ENCODE measurements around the gene DNPH1.

DNA sequence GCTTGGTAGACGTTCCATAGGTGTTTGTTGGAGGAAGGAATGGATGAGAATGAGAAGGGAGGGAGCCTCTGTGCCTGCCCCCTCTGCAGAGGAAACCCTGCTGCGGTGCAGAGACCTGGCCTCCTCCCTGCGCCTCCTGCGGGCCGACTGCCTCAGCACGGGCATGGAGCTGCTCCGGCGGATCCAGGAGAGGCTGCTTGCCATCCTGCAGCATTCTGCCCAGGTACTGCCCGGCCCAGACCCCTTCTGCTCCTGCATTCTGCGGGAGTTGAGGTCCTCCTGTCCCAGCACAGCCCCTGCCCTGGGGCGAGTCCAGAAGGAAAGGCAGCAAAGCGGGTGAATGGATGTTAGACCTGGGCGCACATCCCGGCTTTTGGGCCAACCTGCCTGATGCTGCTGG, 6.1 kb downstream of the DNPH1 start:
- TF ChIP-seq, protein P1, sequence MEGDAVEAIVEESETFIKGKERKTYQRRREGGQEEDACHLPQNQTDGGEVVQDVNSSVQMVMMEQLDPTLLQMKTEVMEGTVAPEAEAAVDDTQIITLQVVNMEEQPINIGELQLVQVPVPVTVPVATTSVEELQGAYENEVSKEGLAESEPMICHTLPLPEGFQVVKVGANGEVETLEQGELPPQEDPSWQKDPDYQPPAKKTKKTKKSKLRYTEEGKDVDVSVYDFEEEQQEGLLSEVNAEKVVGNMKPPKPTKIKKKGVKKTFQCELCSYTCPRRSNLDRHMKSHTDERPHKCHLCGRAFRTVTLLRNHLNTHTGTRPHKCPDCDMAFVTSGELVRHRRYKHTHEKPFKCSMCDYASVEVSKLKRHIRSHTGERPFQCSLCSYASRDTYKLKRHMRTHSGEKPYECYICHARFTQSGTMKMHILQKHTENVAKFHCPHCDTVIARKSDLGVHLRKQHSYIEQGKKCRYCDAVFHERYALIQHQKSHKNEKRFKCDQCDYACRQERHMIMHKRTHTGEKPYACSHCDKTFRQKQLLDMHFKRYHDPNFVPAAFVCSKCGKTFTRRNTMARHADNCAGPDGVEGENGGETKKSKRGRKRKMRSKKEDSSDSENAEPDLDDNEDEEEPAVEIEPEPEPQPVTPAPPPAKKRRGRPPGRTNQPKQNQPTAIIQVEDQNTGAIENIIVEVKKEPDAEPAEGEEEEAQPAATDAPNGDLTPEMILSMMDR (IDR thresholded peaks at IDR 0.05; ENCODE audit: control extremely low read depth in 1 of 3, insufficient read depth in 1 of 3, low read depth in 1 of 3, low read length in 3 of 3), result no peak
- TF ChIP-seq HDAC2 (IDR thresholded peaks at IDR 0.05; ENCODE audit: borderline replicate concordance in 1 of 2, low read depth in 2 of 2, low read length in 2 of 2), result no peak
